NCI-H146 (cell line): ENCODE measurements around the gene GARIN5A.
A peak's percentile ranks its signal among the peaks of the same experiment; 100 is the strongest.

Experiments used
- DNase-seq: peaks from one replicate; lab custom pipeline; 2025; lab: John Stamatoyannopoulos, UW

The GARIN5A gene

DNA sequence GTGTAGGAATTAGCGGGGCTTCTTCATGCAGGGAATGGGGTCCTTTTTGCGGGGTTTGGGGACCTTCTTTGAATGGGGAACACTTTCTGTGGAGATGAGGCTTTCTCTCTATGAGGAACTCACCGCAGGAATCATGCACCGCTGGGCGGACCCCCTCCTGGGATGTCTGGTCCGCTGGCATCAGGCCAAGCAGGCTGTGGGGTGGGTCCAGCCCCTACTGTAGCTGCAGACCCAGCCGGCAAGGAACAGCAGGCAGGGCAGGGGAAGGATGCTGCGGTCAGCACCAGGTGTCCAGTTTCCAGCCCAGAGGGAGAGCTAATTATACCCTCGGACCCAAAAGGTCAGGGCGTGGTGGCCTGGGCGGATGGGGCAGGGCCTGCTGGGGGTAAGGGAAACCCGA lies 42.1 kb downstream of the GARIN5A start:
- peak; percentile 95 for DNase-seq

DNA sequence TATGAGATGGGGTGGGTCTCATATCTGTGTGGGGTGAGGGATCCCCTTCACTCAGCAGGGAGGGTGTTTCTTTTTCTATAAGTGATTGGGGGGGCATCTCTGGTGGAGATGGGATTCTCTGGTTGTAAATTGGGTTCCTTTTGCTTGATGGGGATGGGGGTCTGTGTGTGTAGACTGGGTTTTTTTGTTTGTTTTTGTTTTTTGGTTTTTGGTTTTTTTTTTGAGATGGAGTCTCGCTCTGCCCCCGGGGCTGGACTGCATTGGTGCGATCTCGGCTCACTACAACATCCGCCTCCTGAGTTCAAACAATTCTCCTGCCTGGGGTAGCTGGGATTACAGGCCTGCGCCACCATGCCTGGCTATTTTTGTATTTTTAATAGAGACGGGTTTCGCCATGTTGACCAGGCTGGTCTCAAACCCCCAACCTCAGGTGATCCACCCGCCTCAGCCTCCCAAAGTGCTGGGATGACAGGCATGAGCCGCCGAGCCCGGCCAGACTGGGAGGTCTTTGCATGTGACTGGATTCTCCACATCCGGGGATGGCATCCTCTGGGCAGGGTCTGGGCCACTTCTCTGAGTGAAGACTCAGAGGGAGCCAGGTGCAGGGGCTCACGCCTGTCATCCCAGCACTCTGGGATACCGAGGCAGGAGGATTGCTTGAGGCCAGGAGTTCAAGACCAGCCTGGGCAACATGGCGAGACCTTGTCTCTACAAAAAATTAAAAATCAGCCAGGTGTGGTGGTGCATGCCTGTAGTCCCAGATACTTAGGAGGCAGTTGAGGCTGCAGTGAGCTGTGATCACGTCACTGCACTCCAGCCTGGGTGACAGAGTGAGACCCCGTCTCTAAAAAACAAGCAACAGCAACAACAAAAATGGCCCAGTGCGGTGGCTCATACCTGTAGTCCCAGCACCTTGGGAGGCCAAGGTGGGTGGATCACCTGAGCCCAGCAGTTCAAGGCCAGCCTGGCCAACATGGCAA lies 43.2 kb downstream of the GARIN5A start:
- no peak for DNase-seq

DNA sequence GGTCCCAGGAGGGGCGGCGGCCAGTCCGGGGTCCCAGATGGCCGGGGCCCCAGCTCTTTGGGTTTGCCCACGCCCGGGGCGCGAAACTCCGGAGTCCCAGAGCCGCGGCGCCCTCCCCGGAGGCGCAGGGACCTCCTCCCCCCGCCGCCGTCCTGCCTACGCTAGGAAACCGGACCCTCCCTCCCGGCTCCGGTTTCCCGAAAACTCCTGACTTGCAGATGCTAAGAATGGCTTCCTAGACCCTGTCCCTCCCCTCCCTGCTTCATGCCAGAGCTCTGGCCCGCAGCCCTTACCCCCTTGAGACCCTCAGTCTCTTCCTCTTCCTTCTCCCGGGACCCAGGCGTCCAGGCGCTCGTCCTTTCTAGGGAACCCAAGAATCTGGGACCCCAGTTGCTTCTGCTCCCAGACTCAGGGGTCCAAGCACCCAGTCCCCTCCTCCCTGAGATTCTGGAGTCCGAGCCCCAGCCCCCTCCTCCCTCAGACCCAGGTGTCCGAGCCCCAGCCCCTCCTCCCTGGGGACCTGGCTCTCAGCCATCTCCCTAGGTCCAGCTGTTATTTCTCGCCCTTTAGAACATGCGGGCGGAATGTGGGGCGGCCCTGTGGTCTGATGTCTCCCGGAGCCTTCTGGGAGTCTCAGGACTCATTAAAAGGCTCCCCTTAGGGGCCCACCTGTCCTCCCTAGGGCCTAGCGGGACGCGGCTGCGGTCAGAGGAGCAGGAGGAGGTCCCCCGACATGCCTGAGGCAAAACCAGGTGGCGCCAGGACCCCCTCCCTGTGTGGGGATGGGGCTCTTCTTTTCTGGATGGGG lies 44.2 kb downstream of the GARIN5A start, which contains the start of gene MYBPC2:
Gene MYBPC2 (plus strand): TSS at position 672 of the 808 bp plus-strand sequence. CDS start 62 bp downstream, at position 734.
- peak; percentile 74 for DNase-seq

DNA sequence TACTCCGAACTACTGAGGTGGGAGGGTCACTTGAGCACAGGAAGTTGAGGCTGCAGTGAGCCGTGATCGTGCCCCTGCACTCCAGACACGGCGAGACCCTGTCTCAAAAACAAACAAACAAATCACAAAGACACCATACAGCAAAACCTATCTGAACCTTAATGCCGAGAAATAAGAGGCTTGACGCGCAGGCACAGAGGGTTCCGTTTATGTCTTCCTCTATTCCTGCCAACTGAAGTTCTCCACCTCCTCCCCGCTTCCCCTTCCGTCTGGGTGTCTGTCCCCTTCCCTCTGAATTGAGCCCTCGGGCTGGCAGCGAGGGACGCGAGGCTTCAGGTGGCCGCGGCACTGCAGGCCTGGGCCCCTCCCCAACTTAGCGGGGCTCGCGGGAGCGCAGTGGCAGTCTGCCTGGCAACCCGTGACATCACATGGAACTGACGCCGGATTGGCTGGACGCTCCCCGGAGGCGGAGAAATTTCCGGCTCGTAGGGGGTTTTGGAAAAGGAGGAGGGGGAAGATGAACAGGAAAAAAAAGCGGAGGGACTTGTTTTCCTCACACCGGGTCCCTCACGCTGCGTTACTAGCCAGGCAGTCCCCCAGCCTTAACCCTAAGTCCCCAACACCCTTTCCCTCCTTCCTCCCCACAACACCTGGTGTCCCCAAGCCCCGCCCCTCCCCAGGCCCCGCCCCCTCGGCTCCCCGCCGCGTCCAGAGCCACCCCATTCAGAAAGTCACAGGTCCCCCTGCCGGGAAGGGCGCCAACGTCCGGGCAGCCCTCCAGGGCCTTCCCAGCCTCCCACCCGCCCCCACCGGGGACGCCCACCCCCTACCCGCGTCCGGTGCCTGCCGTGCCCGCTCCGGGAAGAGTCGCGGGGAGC lies 45.1 kb downstream of the GARIN5A start:
- peak; percentile 87 for DNase-seq

DNA sequence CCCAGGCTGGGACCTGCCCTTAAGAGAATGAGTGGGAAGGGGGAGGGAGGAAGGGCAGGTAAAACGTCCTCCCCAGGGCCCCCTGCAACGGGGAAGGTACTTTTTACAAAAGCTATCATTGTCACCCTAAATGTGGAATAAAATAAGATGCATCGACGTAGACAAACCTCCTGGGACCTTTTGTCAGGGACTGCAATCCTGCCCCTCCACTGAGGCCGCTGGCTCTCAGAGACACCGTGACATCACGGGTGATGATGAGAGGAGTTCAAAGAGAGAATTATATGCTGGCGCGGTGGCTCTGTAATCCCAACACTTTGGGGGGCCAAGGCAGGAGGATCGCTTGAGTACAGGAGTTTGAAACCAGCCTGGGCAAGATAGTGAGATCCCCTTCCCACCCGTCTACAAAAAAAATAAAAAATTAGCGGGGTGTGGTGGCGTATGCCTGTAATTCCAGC lies 45.7 kb downstream of the GARIN5A start:
- no peak for DNase-seq

DNA sequence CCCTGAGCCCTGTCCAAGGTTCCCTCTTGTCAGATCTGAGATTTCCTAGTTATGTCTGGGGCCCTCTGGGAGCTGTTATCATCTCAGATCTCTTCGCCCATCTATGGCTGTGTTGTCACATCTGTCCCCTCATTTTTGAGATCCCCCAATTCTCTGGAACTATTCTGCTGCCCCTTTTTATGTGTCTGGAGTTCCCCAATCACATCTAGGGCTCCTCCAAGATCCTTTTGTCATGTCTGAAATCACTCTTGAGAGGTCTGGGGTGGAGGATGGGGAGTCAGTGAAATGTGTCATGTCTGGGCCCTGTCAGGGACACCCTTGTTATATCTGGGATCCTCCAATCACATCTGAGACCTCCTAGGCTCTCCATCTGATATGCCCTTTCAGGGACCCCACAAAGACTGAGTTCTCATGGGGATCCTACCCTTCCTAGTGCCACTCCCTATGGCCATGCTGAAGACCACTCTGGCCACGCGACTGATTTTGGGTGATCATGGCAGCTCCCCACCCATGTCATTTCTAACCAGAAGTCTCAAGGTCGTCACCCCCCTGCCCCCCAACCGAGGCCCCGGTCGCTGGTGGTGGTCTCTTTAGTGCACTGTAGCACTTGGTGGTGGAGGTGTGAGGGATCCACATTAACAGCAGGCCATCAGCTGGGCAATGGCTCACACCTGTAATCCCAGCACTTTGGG lies 47.7 kb downstream of the GARIN5A start:
- no peak for DNase-seq

DNA sequence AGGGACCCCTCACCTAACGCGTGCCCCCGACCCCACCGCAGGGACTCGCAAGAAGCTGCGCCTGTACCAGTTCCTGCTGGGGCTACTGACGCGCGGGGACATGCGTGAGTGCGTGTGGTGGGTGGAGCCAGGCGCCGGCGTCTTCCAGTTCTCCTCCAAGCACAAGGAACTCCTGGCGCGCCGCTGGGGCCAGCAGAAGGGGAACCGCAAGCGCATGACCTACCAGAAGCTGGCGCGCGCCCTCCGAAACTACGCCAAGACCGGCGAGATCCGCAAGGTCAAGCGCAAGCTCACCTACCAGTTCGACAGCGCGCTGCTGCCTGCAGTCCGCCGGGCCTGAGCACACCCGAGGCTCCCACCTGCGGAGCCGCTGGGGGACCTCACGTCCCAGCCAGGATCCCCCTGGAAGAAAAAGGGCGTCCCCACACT lies 48.6 kb downstream of the GARIN5A start:
- no peak for DNase-seq

DNA sequence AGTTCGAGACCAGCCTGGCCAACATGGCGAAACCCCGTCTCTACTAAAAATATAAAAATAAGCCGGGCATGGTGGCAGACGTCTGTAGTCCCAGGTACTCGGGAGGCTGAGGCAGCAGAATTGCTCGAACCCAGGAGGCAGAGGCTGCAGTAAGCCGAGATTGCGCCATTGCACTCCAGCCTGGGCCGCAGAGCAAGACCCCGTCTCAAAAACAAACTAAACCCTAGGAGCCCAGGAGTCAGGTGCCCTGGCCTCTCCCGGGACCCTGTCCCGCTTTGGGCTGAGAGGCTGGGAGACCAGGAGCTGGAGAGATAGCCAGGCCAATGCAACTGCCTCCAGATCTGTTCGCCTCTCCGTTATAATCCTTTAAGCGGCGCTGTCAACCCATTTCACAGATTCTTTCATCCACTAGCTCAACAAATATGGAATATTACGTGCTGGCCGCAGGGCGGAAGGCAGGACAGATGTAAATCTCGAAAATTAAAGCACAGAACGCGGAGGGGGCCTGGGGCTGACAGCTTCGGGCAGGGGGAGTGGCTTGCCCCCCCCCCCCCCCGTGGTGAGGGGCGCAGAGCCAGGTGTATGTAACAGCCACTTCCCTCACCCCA lies 49.2 kb downstream of the GARIN5A start:
- no peak for DNase-seq

DNA sequence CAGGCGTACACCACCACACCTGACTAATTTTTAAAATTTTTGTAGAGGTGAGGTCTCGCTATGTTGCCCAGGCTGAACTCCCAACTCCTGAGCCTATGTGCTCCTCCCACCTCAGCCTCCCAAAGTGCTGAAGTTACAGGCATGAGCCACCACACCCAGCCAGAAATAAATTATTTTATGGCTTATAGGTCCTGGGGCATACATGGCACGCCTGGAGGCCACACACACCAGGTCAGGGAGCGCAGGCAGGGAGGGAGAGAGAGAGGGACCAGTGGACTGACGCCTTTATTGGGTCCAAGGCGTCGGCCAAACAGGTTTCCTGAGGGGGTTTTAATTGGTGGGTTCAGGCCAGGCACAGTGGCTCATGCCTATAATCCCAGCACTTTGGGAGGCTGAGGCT lies 51.1 kb downstream of the GARIN5A start:
- DNase-seq, result no peak

DNA sequence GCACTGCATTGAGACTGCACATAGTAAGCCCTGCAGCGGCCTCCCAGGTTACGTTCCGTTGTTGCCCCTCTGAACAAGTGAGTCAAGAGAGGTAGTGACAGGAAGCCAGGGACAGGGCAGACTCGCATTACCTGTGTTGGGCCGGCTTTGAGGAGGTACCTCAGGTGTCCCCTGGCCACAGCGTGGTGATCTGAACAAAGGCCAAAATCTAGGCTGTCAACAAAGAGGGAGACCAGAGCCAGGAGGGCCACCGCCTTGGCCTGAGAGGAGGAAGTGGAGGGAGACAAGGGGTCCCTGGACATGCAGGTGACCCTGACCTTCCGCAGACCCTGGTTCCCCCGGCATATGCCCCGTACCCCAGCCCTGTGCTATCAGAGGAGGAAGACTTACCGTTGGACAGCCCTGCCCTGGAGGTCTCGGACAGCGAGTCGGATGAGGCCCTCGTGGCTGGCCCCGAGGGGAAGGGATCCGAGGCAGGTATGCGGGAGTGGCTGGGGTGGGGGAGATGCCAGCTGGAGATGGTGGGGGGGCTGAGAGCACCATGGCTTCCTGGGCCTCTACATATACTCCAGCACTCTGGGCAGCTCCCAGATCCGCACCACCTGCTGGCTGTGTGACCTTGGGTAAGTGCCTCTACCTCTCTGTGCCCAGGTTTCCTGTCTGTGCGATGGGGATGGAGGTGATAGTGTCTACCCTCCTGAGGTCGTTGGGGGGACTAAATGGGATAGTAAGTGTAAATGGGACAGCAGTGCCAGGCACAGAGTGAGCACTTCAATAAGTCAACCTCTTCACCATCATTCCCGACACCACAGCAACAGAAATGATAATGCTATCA lies 53.2 kb downstream of the GARIN5A start:
- DNase-seq, result no peak

DNA sequence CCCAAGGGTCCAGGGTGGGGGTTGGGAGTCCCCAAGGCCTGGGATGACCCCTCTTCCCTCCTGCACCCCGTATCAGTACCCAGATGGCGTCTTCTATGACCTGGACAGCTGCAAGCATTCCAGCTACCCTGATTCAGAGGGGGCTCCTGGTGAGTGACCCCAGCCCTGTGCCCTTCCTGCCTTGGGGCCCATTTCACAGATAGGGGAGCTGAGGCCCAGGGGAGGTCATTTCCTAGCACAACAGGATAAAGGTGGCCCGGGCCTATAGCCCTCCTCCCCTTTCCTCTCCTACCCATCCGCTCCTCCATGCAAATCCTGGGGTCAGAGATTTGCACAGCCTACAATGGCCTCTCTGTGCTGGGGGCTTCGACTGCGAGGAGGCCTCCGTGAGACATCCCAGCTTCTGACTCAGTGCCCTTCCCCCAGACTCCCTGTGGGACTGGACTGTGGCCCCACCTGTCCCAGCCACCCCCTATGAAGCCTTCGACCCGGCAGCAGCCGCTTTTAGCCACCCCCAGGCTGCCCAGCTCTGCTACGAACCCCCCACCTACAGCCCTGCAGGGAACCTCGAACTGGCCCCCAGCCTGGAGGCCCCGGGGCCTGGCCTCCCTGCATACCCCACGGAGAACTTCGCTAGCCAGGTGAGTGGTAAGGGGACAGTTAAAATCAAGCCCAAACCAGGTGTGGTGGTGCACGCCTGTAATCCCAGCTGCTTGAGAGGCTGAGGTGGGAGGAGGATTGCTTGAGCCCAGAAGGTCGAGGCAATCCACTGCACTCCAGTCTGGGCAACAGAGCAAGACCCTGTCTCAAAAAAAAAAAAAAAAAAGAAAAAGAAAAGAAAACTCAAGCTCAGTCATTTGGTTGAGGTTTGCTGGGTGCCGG lies 54.0 kb downstream of the GARIN5A start:
- DNase-seq, result no peak

DNA sequence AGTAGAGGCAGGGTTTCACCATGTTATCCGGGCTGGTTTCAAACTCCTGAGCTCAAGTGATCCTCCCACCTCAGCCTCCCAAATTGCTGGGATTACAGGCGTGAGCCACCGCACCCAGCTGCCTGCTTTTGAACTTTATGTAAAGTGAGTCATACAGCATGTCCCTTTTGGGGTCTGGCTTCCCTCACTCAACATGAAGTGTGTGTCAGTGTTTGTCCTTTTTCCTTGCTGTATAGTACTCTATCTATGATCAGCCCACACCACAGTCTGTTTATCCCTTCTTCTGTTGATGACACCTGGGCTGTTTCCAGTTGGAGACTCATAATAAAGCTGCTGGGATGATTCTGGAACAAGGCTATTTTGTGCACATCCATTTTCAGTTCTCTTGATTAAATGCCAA lies 55.8 kb downstream of the GARIN5A start:
- no peak for DNase-seq

DNA sequence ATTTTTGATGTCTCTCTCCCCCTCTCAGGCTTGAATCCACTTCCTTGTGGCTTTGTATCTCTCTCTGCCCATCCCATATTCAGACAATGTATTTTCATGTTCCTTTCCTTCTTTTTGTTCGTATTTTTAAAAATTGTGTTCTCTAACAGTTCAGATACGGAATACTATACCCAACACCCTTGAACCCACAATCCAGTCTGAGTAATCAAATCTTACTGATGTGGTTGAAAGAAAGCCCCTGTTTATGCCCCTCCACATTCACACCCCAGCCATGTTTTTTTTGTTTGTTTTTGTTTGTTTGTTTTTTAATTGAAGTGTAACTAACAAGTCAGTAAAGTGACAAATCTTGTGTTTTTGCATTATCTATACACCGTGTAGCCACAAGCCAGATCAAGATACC lies 56.5 kb downstream of the GARIN5A start:
- no peak for DNase-seq

DNA sequence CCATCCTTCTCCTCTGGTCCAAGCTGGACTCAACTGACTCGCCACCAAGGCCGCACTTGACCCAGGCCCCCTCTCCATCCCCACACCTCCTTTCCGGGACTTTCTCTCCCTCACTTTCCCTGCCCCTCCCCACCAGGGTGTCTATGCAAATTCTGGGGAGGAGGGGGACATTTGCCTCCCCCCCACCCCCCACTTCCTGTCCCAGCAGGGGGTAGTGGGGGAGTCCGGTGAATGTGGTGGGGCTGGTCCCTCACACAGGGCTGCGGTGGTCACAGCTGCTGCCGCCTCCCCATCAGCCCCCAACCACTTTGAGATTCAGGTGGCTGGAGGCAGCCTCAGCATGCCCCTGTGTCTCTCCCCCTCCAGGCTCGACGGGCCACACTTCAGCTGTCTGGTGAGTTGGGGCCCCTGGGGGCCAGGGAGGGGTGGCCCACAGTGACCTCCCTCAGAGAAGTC lies 57.0 kb downstream of the GARIN5A start:
- DNase-seq, result no peak

DNA sequence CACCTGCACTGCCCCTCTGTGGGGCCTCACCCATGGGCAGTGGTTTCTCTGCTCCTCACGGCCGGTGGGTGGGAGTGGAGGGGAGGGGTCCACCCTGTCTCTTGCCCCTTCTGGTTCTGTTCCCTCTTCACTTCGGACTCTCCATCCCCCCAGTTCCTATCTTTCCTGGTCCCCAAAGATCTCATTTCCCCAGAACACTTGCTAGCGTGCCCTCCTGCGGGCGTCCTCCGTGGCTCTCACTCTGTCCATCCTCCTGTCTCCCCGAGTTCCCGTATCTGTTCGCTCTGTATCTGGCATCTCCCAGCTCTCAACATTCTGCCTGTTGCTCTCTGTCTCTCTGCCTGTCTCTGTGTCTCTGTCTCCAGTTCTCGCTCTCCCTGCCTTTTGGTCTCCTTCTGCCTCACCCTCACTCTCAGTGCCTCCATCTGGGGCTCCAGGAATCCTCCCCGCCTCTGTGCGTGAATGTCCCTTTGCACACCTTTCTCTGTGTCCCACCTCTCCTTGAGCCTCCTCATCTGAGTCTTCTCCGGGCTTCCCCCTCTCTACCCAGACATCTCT lies 57.5 kb downstream of the GARIN5A start:
- no peak for DNase-seq

DNA sequence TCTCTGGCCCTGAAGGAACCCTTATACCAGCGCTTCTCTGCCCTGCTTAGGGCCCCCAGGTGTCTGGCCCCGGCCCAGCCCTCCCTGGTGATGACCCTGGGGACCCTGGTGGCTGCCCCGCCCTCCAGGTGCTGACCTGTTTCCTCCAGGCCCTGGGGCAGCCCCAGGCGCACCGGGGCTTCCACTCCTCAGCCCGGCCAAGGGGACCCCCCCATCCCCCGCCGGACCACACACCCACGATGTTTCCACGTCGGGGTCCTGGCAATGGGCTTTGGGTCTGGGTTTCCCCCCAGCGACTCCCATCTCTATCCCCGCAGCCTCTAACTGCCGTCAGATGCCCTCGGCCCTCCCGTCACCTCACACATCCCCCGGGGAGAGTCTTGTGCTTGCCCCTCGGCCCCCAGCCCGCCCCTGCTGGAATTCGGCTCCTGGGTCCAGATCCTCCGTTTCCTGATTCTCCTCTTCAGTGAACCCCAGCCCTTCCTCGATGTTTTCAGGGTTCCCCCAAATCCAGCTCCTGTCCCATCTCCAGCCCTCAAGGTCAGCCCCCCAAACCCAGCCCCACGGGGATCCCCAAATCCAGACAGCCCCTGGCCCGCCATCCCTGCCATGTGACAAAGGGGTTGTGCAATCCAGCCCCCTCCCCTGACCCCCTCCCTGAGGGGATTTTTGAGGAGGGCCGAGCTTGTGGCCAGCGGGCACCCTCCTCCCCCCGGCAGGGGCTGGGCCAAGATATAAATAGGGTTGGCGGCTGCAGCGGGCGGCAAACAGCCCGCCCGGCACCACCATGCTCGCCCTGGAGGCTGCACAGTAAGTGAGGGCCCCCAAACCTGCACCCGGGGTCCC lies 58.2 kb downstream of the GARIN5A start, which contains the start of gene SPIB:
Gene SPIB (plus strand): TSS at position 763 of the 846 bp plus-strand sequence. CDS start 25 bp downstream, at position 788.
- DNase-seq, result no peak
